ENCODE data around the gene HEPACAM2.

HEPACAM2 gene

DNA sequence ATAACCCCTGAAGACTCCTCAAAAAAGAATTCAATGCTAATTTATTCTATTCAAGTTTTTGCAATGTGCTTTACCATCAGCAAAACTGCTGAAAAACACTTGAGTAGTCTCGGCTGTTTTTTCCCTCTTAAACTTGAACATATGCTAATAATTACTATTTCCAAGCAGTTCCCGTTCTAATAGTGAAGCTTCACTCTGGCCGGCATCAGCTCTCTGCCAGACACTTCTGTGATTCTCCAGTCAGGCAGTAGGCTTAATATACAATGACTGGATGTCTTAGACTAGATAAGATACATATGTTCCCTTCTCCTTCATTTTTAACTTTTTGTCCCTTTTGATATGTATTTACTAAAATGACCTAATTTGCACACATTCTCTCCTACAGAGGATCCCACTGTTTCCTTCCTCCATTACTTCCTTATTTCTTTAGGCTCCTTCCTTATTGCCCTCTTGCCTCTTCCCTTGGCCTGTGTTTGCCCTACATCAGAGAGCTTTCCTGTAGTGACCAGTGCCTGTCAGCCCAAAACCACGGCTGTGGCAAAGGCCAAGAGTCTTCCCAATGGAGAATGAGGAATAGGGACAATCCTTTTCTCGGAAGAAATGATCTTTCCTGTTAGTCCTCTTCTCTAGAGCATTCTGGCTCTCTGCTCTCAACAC, 23.5 kb downstream of the HEPACAM2 start:
- DNase-seq, result peak; percentile 40 to 61 (median 52)

DNA sequence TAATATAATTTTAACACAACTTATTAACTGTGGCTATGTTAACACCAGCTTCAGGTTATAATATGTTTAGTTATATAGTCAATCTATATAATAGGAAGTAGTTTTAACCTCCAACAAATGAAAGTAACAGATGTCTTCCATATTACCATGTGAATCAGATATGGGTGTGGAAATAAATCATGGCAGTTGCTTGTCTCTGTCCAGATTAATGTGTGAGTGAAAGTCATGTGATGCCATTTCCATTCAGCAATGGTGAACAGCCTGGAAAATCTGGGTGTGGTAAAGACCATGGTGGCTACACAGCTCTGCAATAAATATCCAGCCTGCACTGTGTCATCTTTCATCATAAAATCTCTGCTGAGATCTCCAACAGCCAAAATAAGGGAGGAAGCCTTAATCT, 27.8 kb downstream of the HEPACAM2 start:
- DNase-seq, result no peak

DNA sequence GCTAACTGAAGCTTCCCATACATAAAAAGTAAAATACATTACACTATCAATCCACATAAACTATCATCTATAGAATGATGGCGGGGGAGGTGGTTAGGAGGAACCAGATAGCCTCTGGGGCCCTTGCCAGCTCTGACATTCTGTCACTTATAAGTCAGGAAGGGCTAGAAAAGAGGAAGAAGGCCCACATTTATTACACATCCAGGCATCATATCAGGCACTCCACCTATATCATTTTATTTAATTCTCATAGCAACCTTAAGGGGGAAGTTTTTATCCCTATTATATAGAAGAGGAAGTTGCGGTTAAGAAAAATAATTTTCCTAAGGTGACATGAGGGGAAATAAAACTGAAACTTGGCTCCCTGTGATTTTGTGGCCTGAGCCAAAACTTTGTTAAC, 29.9 kb downstream of the HEPACAM2 start:
- DNase-seq, result peak; percentile 43 to 66 (median 46)

DNA sequence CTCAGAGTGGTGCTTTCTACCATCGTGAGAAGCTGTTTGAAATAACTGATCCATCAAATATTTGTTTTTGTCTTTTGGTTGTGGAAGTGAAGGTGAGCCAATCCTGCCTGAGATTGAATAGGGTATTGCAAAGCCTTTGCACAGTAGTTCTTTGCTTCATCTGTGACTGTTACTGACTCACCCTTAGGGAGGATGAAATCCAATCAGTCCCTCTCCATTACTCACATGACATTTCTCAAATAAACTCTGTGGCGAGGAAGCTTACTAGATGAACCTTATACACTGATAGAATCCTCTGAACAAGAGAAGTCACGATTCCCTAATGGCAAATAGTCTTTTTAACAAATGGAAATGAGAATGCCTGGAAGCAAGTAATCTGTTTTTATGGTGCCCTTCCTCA, 31.9 kb downstream of the HEPACAM2 start:
- peak; percentile 24 to 64 (median 61) for DNase-seq

DNA sequence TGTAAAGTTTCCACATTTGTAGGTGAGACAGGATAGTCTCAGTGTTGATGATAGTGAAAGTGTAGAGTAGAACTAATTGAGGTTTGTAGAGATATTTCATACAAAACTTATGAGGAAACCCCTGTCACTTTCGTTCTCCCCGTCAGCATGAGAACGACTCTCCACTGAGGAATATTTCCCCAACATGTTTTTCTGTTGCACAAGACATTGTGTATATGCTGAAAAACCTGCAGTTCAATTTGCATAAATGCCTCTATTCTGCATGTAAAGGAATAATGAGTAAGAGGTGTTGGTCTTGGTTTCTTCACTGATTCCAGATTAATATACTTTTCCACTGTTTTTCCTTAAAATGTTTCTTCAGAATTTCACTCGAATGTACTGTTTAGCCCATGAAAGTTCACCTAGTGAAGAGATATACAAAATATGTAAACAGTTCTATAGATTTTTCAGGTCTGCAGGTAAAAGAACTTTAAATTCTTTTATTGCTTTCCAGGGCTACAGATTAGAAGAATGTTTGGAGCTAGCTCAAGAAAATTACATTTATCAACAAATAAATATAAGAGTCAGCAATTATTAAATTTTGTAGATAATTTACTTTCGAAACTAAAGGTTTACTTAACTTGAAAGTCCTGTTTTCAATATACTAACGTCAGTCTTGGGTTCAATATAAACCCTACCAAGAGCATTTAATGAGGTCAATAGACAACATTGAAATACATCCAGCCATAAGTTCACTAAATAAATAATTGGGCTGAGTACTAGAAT, 37.2 kb downstream of the HEPACAM2 start:
- peak in 2 of 3 donors; percentile 30 to 31 for DNase-seq

DNA sequence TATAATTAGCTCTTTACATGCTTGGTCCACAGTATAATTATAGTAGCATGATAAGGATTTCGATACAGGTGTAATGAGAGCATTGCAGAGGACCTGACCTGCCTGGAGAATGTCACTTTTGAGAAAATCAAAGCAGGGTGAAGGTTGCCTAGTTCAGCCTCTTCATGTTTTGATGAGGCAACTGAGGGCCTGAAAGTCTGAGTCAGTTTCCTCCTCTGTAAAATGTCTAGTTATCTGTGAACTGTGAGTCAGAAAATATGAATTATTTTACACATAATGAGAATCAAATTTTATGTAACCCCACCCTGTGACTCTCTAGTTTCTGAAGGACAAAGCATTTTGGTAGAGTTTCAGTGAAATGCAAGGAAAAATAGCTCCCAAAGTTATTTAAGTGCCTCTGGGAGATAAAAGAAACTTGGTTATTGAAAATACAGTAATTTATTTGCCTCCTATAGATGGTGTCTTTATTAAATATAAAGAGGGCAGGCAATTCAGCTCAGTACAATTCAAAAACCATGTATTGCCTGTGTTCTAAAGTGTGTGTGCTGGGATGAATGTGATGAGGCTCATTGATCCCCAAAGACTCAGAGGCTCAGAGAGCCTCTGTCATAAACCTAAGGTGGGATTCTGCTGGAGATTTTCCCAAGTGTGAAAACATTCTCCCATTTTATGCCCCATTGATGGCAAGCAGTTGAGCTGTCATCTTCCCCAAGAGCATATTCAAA, 40.8 kb downstream of the HEPACAM2 start:
- DNase-seq, result peak; percentile 29 to 51 (median 41)

GRCh38 chr7:93179173-93179572, 47.1 kb downstream of the HEPACAM2 start:
- no peak for DNase-seq

GRCh38 chr7:93178213-93178612, 48.1 kb downstream of the HEPACAM2 start:
- DNase-seq, result peak; percentile 29 to 66 (median 63)

DNA sequence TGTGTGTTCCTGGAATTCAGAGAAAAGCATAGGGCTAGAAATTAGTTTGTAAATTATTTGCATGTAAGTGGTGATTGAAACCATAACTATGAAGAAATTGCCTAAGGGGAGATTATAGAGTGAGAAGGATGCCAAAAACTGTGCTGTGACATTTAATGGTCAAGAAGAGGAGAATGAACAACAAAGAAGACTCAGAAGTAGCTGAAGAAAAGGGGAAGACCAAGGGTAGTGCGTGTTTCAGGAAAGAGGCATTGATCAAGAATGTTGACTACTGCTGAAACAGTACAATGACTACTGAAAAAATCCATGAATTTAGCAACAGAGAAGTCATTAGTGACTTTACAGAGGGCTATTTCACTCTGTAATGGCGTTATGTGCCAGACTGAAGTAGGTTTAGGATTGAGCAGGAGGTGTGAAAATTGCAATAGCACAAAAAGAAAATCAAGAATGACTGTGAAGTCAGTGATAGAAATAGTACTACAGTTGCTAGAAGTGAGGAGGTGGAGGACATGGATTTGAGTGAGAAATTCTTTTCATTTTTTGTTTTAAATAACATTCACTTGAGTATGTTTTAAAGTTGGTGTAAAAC, 49.2 kb downstream of the HEPACAM2 start:
- DNase-seq, result peak; percentile 27 to 56 (median 44)

- no peak for DNase-seq
These were observed 51.0 kb downstream of the HEPACAM2 start for GRCh38 chr7:93175219-93175618.

- no peak for DNase-seq
These were observed 53.6 kb downstream of the HEPACAM2 start for GRCh38 chr7:93172683-93173082.

DNA sequence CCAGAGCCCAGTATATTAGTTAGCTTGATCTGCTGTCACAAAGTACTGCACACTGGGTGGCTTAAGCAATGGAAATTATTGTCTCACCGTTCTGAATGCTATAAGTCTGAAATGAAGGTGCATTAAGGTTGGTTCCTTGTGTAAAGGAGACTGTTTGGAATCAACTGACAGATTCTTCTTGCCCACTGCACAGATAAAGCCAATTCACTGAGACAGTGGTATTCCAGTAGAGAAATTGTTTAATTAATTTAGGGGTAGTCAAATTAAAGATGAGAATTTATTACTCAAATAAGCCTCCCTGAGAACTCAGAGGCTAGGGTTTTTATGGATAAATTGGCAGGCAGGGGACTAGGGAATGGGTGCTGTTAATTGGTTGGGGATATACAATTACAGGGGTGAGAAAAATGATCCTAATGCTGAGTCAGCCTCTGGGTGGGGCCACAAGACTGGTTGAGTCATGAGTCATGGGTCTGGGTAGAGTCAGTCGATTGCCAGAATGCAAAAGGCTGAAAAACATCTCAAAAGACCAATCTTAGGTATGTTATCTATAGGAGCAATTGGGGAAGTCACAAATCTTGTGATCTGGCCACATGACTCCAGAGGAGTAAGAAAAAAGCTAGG, 54.6 kb downstream of the HEPACAM2 start:
- DNase-seq, result peak in 1 of 3 donors; percentile 10

- DNase-seq, result peak; percentile 43 to 86 (median 65)
These were observed 60.8 kb downstream of the HEPACAM2 start for GRCh38 chr7:93165447-93165846.

DNA sequence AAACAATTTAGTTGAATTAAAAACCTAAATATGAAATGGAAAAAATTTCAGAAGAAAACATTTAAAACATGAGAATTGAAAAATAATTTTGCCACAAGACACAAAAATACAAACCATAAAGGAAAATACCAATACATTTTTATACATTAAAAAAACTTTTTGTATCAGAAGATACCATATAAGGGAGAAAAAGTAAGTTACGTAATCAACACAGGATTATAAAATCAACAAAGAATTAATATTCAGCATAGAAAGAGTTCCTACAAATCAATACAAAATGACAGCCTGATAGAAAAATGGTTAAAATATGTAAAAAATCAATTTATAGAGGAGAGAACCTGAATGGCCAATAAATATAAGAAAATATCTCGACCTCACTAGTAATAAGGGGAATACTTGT, 61.5 kb downstream of the HEPACAM2 start:
- DNase-seq, result no peak

DNA sequence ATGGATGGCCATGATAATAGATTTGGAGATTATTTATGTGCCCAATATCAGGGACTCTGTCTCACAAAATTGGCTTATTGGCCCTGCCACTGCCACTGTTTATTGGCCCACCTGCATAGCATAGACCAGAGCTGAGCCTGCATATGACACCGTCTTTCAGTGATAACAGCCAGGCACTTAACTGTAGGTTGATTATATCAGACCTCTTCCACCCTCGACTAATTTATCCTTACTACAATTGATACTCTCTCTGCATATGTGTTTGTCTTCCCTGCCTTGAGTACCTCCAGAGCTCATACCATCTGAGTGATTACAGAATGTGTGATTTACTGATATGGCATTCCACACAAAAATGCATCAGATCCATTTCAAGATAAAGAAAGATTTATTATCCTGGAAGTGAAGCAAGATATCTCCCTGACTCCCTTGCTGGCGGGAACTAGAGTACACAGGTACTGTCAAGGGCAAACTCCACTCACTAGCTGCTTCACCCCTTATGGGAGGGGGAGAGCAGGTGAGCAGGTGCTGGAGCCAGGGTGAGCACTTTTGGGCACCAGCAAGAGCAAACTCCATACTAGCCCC, 65.0 kb downstream of the HEPACAM2 start:
- DNase-seq, result no peak

GRCh38 chr7:93160410-93160809, 65.9 kb downstream of the HEPACAM2 start:
- no peak for DNase-seq

DNA sequence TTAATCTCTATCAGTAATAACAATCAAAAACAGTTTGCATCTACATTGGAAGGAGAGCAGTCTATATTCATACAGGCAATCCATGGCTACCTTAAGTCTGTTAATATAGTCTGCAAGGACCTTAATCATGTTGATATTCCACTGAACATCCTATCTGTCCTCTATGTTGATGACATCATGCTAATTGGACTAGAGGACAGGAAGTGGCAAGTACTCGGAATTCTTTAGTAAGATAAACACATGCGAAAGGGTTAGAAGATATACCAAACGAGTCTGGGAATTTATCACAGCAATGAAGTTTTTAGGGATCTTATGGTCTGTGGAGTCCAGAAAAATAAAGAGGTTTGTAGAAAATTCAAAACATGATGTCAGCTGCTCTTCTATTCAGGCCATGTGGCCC, 66.8 kb downstream of the HEPACAM2 start:
- no peak for DNase-seq

DNA sequence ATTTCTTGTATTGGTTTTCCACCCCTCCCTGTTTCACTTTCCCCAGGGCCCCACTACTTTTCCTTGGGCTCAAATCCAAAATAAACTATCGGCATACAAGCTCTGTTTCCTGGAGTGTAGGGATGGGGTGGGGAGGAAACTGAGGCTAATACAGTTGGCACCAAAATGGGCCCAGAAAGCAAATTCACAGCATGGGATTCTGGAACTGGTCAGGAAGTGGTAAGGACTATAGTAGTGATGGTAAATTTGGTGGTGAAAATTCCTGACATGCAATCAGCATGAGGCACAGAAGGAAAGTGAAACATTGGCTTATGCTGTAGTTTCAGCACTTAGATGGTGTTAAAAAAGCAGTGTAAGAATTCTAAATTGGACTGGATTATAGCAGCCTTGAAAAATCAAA, 69.4 kb downstream of the HEPACAM2 start:
- no peak for DNase-seq

DNA sequence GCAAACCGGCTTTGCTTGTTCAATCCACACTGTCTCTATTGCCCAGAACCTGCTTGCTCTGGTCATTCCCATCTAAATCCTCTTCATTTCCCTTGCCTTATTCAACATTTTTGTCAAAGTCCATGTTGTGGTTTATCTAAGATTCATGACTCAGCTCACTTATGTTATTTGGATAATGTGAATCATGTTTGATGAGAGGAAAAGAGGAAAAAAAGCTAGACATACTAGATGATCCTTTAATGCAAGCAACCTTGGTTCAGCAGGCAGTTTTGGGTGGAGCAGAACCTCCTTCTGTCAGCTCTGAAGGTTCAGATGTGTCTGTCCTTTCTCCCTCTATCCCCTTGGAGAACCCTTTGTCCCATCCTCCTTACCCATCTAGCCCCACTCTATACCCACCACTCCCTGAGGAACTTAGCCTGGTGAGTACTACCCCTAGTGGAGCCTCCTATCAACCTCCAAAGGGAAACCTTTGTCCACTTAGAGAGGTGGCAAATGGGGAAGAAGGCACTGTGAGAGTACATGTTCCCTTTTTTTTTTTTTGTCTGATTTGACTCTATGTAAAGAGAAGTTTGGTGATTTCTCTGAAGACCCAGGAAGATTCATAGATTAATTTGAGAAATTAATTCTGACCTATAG, 76.0 kb downstream of the HEPACAM2 start:
- peak; percentile 41 to 60 (median 42) for DNase-seq

- no peak for DNase-seq
These were observed 77.5 kb downstream of the HEPACAM2 start for GRCh38 chr7:93148727-93149126.

DNA sequence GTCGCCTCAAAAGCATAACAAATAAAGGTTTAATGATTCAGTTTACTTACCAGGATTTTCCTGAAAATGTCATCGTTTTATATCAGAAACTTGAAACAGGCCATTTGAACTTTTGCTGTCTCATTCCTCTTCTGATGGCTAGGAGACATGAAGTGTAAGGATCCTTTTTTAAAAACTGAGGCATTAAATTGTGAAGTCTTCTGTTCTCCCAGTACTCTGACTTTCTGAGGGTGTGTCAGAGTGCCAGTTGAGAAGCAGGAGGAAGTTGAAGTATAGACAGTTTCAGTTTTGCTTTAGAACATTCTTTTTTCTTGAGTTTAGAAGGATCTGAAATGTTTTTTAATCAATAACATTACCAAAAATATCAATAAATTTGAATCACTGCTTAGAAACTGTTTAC, 78.1 kb downstream of the HEPACAM2 start, which contains the start of gene SAMD9L:
TSS of gene SAMD9L (minus strand) at position 242 of the 400 bp plus-strand sequence. CDS start 12,414 bp downstream, outside the sequence.
- DNase-seq, result peak; percentile 67 to 82 (median 74)

DNA sequence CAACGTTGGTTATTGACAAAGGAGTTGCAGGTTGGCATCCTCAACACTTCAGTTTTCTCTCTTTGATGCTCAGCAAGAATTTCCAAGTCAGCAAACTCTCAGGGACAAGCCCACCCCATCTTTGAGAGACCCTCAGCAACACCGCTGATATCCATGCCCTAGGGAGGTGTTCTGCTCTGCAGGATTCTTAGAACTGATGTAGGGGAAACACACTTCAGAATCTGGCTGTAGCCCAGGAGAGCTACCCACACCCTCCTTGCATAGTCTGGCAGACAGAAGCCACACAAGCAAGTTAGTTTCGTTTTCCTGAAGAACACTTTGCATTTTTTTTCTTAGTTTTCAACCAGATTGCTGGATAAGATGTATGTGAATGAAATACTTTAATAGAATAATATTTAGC, 78.9 kb downstream of the HEPACAM2 start:
- DNase-seq, result peak; percentile 61 to 83 (median 73)

Data from suppressor macrophage treated with lipopolysaccharide for 1 hour (primary cell).